NOMO-1 treated with DMSO at 0.1 percent for 48 hours (cell line): Measurements from ENCODE around the gene ZFR2.
"Not testable (repeated sequence)": the region's sequence is repeated elsewhere in the genome, so short reads cannot be mapped to it uniquely, and the experiment has no call there.

Experiments
- DNase-seq: peaks from one replicate; lab custom pipeline; 2025; ENCODE audit not compliant: unreplicated experiment; lab: John Stamatoyannopoulos, UW

The ZFR2 gene

DNA sequence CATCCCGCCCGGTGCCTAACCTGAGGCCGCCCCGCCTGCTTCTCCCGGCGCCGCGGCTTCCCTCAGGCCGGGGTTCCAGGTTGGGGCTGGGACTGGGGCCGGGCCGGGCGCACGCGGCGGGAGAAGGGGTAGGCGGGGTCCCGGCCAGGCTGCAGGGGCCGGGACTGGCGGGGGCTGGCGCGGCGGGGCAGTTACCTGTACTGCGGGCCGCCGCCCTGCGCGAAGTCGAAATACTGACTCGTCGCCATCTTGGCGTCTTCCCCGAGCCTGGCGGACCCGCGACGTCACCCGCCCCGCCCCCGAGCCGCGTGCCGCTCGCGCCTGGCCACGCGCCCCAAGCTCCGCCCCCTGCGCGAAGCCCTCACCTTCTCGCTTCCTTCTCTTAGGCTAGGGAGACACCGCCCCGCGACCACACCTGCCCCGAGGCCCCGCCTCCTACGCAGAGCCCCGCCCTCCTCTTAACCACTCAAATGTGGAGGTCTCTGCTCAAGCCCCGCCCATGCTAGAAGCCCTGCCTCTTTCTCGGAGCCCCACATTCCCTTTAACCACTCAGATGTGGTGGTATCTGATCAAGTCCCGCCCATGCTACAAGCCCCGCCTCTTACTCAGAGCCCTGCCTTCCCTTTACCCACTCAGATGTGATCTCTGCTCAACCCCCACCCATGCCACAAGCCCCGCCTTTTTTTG is at the start of gene ZFR2:
Gene ZFR2, minus strand, starts transcription at position 269 of the 687 bp plus-strand sequence. Its CDS starts 21 bp downstream, at position 248.
- DNase-seq = no peak

DNA sequence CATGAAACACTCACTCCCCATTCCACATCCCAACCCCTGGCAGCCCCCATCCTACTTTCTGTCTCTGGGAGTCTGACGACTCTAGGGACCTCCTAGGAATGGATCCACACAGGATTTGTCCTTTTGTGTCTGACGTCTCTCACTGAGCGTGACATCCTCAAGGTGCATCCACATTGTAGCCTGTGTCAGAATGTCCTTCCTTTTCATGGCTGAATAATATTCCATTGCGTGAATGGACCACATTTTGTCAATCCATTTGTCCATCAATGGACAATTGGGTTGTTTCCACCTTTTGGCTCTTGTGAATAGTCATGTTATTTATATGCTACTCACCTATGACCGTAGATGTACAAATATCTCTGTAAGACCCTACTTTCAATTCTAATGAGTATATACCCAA is 47.2 kb upstream of the ZFR2 start:
- no peak for DNase-seq

DNA sequence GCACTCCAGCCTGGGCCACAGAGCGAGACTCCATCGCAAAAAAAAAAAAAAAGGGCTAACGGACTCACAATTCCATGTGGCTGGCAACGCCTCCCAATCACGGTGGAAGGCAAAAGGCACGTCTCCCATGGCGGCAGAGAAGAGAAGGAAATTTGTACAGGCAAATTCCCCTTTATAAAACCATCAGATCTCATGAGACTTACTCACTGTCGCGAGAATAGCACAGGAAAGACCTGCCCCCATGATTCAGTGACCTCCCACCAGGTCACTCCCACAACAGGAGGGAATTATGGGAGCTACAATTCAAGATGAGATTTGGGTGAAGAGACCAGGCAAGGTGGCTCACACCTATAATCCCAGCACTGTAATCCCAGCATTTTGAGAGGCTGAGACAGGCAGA is 45.4 kb upstream of the ZFR2 start:
- DNase-seq = no peak

DNA sequence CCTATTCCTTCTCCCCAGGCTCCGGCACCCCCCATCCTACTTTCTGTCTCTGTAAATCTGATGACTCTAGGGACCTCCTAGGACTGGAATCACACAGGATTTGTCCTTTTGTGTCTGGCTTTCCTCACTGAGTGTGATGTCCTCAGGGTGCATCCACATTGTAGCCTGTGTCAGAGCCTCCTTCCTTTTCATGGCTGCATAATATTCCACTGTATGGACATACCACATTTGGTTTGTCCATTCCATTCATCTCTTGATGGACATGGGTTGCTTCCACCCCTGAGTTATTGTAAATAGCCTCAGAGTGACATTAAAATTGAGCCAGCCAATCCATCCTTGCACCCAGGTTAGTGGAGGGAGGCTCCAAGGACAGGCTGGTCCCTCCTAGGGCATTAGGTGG is 41.3 kb upstream of the ZFR2 start:
- DNase-seq = no peak

DNA sequence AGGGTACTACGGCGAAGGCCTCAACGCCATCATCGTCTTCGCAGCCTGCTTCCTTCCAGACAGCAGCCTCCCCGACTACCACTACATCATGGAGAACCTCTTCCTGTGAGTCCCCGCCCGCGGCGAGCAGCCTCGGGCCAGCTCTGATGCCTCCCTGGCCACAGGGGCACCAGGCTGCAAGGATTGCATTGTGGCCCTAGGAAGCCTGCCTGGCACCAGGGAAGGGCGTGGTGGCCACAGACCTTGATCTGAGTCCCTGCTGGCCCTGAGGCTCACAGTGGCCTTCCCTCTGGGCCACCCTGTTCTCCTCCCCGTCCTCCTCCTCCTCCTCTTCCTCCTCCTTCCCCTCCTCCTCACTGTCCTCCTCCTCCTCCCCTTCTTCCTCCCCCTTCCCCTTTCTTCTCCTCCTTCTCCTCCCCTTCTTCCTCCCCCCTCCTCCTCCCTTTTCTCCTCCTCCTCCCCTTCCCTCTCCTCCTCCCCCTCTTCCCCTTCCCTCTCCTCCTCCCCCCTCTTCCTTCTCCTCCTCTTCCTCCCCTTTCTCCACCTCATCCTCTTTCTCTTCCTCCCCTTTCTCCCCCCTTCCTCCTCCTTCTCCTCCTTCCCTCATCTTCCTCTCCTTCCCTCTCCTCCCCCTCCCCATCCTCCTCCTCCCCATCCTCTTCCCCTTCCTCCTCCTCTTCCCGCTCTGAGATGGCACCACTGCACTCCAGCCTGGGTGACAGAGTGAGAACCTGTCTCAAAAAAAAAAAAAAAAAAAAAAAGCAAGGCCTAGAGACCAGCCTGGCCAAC is 39.6 kb upstream of the ZFR2 start:
- no peak for DNase-seq

DNA sequence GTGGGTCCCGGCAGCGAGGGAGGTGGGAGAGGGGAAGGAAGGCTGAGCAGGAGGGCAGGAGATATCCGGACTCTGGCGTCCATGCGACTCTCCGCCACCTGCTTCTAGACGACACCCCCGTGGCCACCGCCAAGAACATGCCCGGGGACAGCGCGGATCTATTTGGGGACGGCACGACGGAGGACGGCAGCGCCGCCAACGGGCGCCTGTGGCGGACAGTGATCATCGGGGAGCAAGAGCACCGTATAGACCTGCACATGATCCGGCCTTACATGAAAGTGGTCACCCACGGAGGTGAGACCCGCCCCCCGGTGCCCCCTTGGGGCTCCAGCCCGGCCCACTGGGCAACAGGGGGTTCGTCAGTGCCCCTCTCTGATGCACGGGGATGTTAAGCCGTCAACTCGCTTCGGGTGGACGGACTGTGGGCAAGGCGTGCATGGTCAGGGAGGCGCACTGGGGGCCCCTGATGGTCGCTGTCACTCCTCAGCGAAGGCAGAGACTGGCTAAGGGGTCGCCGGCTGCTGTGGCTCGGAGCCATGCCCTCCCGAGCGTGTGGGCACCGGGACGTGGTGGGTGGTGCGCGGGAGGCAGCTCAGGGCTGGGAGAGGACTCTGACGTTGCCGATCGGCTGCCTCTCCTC is 38.9 kb upstream of the ZFR2 start:
- no peak for DNase-seq

DNA sequence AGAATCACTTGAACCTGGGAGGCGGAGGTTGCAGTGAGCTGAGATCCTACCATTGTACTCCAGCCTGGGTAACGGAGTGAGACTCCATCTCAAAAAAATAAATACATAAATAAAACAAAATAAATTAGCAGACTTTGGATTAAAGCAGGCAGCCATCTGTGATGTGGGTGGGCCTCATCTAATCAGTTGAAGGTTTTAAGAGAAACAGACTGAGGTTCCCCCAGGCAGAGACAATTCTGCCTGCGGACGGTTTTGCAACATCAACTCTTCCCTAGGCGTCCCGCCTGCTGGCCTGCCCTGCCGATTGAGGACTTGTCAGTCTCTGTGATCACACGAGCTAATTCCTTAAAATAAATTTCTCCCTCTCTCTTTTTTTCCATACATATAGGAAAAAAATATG is 35.4 kb upstream of the ZFR2 start:
- DNase-seq = no peak

DNA sequence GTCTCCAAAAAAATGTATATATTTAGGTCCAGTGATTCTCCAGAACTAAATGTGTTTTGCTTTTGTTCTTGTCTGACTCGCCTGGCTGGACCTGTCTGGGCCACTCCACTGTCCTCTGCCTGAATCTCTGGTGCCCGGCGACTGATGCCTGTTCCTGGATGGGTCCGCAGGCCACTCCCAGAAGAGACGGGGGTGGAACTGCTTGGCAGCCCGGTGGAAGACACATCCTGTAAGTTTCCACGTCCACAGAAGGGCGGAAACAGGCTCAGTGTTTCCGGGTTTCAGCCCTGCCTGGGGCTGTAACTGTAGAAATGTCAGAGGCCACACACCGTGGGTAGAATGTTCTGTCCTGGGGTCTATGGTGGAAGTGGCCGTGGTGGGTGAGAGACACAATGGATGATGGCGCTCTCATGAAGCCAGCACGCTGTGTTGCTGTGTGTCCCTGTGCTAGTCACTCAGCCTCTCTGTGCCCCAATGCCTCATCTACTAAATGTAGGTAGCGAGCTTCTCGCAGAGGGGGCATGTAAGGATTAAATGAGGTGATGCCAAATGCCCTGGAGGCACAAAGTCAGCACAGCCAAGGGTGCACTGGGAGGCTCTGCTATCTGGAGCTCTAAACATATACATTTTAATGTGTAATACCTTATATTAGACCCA is 33.6 kb upstream of the ZFR2 start:
- DNase-seq = no peak

DNA sequence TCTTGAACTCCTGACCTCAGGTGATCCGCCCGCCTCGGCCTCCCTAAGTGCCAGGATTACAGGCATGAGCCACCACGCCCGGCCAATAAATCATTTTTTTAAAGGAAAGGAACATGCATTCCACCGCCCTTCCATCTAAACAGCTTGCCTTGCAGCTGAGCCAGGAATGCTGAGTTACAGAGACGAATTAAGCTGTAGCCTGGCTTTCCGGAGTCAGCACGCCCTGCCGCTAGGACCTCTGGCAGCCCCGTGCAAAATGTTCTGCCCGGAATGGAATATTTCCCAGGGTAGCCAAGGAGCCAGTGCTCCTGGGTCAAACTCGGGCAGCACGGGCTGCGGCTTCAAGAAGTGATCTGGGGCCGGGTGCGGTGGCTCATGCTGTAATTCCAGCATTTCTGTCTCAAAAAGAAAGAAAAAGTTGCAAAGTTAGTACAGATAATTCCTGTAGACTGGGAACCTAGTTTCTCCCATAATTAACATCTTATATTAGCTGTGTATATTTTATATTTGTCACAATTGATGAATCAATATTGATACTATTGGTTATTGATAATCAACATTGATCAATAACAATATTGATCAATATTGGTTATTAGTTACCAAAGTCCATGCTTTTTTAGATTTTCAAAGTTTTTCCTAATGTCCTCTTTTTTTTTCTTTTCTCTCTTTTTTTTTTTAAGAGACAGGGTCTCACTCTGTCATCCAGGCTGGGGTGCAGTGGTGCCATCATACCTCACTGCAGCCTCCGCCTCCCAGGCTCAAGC is 30.9 kb upstream of the ZFR2 start:
- DNase-seq = no peak

DNA sequence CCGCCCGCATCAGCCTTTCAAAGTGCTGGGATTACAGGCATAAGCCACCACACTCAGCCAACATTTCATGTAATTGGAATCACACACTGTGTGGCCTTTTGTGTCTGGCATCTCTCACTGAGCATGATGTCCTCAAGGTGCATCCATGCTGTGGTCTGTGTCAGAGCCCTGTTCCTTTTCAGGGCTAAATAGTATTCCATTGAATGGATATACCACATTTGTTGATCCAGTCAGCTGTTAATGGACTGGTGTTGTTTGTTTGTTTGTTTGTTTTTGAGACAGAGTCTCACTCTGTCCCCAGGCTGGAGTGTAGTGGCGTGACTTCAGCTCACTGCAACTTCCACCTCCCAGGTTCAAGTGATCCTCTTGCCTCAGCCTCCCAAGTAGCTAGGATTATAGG is 29.6 kb upstream of the ZFR2 start:
- no peak for DNase-seq

DNA sequence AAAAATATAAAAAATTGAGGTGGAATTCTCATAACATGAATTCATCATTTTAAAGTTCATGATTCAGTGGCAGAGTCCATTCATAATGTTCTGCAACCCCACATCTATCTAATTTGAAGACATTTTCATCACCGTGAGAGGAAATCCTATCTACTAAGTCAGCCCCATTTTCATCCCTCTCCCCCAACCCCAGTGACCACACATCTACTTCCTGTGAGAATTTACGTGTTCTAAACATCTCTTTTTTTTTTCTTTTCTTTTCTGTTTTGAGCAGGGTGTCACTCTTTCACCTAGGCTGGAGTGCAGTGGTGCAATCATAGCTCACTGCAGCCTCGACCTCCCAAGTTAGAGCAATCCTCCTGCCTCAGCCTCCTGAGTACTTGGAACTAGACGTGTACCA is 29.1 kb upstream of the ZFR2 start:
- DNase-seq = no peak

DNA sequence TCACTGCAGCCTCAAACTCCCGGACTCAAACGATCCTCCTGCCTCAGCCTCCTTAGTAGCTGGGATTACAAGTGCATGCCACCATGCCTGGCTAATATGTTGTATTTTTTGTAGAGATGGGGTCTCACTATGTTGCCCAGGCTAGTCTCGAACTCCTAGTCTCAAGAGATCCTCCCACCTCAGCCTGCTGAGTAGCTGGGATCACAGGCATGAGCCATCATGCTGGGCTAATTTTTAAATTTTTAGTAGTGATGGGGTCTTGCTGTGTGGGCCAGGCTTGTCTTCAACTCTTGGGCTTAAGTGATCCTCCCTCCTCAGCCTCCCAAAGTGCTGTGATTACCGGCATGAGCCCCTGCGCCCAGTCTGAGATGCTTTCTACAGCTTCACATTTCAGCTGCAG is 26.9 kb upstream of the ZFR2 start:
- DNase-seq = no peak

DNA sequence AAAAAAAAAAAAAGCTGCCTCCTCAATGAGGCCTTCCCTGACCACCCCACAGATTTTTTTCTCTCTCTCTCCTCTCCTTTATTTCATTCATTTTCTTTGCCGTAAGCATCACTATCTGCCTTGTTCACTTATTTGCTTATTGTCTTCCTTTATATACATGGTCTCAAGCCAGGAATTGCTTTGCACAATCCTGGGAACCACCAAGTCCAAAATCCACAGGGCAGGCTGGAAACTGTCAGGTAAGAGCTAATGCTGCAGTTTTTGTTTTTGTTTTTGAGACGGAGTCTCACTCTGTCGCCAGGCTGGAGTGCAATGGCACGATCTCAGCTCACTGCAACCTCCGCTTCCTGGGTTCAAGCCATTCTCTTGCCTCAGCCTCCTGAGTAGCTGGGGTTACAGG is 26.1 kb upstream of the ZFR2 start:
- not testable (repeated sequence) for DNase-seq

DNA sequence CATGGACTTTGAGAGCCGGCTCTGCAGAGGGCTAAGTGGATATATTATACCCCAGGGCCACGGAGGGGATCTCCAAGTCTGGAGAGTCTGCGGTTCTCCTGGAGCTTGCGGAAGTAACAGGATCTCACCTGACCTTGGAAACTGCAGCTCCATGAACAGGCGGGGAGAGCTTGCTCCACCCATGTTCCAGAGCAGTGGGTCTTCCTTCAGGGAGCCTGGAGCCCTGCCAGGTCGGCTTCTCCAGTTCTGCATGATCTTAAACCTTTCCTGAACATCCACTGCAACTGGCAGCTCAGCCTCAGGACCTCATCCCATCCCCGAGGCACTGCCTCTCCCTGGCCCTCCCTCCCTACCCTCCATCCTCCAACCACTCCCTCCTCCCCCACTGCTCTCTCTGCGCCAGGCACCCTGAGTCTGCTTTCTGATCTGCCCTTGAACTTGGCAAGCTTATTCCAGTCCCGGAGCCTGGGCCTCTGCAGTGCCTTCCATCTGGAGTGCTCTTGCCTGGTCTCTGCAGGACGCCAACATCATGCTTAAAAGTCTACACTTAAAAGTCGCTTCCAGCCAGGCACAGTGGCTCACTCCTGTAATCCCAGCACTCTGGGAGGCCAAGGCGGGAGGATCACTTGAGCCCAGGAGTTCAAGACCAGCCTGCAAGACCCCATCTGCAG is 24.8 kb upstream of the ZFR2 start:
- DNase-seq = no peak

DNA sequence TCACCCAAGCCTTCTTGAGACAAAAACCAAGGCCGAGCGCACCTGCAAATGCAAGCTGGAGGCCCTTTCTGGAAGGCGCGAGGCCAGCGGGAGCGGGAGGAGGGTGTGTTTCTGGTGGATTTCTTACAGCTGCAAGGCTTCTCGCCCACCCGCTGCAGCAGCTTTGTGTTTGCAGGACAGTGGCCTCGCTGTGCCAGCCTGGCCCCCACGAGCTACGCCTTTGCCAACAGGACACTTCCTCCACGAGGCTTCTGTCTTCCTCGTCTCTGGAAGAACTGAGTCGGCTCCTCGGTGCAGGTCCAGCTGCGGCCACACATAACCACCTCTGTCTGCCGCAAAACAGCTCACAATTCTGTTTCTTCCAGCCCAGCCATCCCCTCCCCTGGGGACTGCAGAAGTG is 21.8 kb upstream of the ZFR2 start:
- DNase-seq = no peak

DNA sequence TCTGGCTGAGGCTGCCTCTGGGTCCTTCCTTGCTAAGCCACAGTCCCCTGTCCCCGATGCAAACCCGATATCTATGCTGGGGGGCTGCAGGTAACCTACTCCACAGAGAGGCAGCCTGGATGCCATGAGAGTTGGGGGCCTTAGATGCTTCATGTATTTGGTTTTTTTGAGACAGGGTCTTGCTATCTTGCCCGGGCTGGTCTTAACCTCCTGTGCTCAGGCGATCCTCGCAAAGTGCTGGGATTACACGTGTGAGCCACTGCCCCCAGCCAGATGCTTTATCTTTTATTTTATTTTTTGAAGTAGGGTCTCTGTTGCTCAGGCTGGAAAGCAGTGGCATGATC is 13.2 kb upstream of the ZFR2 start:
- DNase-seq = no peak

DNA sequence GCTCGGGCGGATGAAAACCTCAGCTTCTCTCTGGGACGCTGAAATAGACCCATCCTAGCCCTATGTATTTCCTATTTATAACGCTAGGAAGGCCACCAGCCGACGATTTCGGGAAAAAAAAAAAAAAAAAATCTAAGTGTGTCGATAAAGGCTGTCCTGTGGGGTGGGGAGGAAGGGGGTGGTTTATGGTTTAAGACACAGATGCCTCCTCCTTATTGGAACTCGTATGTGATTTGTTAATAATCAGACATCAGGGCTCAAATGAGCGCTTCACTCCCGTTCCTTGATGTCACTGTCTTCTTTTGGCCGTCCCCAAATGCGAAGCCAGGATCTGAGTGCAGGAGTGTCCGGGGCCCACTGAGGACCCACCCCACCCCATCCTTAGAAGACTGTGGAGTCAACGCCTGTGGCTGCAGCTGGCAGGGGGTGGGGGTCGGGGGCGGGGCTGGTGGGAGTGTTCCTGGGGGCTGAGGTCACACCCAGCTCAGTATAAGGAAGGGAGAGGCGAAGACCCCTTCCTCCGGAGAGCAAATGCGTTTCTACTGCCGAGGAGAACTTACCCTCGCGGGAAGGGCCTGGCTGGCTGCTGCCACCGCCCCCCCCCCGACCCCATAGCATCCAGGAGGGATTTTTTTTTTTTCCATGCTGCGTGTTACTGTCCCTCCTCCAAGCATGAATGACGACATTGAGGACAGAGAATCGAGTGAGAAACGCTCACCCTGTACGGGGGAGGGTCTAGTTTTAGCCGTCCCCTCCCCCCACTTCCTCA is 12.6 kb upstream of the ZFR2 start:
- DNase-seq = no peak

DNA sequence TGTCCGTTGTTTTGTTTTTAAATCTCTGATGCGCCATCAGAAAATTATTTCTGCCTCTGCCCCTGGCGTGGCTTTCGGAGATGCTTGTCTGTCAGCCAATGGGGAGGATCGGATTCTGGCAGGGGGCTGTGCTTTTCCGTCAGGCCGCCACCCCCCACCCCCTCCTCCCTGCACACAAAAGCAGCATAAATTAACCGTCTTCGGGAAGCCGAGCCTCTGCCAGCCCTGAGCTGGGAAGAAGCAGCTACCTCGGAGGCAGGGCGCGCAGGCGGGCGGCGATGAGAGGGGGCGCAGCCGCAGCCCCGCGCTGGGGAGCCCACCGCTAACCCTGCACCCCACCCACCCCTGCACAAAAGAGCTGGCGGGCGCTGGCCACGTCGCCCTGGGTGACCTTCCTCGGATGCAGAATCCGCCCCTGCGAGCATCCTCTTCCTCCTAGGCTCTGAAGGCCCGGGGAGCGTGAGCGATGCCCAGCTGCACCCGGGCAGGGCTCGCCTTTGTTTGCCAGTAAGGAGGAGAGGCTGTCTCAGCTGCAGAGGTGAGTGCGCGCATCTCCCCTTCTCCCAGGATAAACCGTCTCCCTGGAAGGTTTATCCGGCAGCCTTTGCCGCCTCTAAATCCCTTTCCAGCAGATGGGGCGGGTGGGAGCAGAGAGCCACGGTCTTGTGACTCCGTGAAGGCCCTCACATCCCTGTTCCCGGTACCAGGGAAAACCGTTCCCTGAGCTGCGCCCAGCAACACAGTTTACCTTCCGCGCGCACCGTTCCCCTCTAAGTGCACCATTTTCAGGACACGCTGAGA is 11.8 kb upstream of the ZFR2 start, which contains the start of gene ATCAY:
Gene ATCAY, plus strand, starts transcription at position 215 of the 801 bp plus-strand sequence. CDS start 5,083 bp downstream, outside the sequence.
- DNase-seq = no peak

DNA sequence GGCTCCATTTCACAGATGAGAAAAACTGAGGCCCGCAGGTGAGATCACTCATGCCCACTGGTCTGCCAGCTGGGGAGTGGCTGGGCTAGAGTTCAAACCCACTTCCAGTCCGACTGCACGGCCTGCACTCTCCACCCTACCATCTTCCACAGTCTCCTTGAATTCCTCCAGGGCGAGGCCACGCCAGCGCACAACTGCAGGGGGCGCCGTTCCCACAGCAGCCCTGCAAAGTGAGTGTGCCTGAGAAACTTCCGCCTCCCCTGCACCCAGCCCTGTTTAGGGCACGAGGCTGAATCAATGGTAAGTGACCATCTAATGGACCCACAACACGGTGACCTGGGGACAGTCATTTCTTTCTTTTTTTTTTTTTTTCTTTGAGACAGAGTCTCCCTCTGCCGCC is 10.8 kb upstream of the ZFR2 start:
- DNase-seq = no peak
